Endometrial microvascular endothelial cells (primary cell): Measurements from ENCODE around the gene TCF20. TPM values are rescaled to one million over a fixed set of nuclear protein-coding genes. Genes with fewer than 3 reads are reported as not detected.

Experiments used
- in situ Hi-C: cut with HindIII; loops from 2 replicates; pipeline ENCODE4 v1.10.0; 2017; ENCODE audit warnings: low sequenced_read_pairs, low pct_unique_long_range_greater_than_20kb; ENCODE audit errors: inconsistent ontology term
- total RNA-seq: library from RNA; depleted of rRNA; stranded (reverse); fragments of >200 nt; gene quantifications from one replicate; pipeline ENCODE4 v1.2.3, GENCODE V29; 2015; ENCODE audit errors: inconsistent ontology term

The TCF20 gene
- total RNA-seq, 1 donor from 2014 or later: 19.4 TPM

DNA sequence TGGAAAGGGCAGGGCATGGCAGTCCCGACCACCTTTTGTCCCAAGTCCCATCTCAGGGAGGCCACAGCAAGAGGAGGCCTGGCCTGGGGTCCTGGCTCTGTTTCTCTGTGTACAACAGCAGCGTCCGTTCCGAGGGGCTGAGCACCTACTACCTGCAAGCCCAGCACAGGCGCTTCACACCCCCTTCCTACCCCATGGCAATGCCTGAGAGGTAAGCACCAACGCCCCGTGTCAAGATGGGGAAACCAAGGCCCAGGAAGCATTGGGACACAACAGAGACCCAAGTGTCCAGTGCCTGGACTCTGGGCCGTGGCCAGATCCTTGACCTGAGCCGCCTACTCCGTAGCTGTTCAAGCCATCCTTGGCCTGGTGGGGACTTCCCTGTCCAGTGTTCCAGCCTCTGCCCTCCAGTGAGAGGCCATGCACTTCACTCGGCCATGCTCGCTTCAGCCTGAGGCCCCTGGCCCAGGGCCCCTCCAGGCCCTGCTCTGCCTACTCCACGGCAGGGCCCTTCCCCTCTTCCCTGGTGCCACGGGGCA lies 14.3 kb upstream of the TCF20 start:
- in situ Hi-C loops: no loop called here

DNA sequence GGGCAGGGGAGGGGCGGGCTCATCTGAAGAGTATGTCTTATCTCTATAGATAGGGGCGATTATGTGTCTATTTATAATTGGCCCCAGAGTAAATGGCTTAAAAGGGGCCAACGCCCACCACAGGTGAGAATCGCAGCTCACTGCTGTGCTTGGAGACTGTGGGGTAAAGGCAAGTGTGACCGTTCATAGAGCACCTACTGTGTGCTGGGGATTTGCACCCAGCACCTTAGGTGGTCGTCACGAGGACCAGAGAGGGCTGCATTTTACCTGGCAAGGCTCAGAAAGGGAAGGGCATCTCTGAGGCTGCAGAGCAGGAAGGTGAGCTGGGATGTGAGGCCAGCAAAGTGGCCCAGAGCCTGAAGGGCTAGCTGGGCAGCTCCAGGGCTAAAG lies 13.7 kb upstream of the TCF20 start:
- in situ Hi-C loops: no loop called here

DNA sequence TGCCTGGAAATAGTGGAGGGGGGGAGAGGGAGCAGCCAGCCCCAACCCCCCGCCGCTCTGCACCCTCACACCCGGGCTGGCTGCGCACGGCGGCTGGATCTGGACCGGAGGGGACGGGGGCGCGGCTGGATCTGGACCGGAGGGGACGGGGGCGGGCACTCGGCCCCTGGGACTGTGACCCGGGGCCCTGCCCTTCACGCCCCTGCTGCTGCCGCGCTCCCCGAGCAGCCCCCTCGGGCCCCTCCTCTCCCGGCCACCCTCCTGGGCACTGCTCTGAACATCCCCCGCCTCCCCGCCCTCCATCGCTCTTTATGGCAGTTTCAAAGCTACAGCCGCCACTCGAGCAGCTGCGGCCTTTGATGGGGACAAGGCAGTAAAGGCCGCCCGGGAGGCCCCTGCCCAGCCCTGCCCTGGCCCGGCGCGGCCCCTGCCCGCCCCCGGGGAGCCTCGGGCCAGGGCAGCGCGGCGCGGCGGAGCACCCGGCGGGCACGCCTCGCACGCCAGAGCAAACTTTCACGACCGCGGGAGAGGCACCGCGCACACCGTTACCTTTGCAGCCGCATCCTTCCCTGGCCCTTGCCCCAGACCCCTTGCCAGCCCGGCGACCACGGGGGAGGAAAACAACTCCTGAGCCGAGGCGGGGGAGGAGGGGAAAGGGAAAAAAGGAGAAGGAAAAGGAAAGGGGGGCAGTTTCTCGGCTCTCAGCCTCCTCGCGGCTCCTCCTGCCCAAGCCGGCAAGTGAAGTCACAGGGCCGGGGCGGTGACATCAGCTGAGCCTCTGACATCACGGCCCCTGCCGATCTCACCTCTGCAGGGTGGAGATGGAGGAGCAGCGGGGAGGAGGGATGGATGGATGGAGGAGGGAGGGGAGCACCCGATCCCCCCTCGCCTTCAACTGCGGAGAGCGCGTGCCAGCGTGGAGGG lies 13.1 kb upstream of the TCF20 start:
- in situ Hi-C loops: no loop called here

DNA sequence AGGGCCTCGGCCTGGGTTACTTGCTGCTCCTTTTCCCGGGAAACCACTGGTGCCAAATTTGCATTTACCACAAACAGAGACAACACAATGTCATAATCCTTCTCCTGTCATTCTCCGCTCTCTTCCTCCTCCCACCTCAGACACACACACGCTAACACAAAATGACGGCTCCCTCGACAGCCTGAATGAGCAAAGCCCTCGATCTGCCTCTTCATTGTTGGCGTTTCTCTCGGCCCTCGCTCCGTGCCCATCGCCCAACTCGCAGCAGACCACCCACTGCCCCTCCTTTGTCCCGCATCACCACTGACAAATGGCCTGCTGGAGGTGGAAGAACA lies 12.5 kb upstream of the TCF20 start:
- in situ Hi-C loops: no loop called here

DNA sequence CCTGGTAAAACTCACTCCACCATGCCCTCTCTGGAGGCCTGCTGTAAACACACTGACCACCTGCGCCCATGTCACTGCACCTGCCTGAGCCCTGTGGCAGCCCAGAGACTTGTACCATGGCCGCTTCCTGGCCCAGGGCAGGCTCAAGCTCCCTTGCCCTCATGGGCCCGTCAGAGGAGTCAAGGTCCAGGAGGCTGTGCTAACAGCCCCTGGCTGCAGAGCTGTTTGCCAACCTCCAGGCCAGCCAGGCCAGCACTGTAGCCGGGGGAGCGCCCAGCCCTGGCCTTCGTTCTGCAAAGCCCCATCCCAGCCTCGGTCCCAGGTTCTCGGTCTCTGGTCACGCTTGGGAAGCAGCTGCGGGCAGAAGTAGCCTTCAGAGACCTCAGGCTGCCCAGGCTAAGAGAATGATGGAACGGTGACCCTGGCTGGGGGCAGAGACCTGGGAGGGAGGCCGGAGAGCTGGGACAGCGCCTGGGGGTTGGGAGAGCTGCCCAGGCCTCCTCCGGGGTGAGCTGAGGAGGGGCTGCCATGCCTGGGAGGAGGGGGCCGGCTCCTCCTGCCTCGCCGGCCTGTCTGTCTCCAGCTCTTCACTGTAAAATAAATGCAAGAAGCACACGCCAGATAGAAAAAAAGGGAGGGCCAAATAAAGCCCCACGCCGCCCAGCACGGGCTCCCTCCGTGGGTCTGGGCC lies 11.9 kb upstream of the TCF20 start:
- in situ Hi-C loops: no loop called here

DNA sequence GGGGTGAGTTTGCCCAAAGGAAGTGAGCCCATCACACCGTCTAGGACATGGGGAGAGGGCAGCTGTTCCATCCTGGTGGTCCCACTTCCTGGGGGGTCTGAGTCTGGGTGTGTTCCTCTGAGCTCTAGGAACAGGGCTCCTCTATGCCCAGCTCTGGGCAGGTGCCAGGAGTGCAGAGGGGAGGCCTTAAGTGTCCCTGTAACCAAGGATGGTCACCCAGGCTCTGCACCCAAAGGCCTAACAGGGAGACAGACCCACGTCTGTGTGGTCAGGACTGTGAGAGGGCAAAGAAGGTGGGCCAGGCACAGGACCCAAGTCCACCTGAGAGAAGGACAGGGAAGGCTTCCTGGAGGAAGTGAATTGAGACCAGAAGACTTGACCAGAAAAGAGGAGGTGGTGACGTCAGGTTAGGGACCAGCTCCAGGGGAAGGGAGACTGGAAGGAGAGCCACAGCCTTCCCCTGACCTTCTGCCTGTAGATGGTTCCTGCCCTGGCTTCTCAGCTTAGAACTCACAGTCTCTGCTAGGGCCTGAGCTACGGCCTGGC lies 11.3 kb upstream of the TCF20 start:
- in situ Hi-C loops: no loop called here

DNA sequence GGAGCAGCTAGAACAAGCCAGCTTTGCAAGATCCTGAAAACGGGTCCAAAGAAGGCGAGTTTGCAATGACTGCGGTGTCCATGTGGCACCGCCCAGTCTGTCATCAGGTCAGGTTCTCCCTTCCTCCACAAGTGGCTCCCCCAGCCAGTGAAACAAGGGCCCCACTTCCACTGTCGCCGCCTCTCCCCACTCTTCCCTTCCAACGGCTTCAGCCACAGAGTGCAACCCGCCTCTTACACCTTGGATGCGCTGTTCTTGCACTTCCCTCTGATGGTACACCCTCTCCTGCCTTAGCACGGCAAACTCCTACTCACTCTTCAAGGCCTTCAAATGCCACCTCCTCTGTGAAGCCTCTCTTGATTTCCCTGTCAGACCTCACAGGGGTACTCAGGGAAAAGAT lies 10.8 kb upstream of the TCF20 start:
- in situ Hi-C loops: no loop called here

DNA sequence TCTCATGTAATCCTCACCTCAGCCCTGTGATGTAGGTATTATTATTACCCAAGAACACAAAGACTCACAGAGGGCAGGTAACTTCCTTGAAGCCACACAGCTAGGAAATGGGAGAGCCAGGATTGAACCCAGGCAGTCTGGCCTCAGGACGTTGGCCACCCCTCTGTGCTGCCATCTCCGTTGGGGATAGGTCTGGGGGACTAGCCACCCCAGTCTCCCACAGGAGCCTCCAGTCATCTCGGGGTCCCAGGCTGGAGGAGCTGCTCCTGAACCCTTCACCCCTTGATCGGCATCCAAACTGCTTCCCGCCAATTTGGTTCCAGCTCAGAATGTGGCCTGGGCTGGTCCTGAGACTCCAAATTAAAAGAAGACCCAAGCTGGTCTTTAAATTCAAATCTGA lies 10.4 kb upstream of the TCF20 start:
- in situ Hi-C loops: no loop called here

DNA sequence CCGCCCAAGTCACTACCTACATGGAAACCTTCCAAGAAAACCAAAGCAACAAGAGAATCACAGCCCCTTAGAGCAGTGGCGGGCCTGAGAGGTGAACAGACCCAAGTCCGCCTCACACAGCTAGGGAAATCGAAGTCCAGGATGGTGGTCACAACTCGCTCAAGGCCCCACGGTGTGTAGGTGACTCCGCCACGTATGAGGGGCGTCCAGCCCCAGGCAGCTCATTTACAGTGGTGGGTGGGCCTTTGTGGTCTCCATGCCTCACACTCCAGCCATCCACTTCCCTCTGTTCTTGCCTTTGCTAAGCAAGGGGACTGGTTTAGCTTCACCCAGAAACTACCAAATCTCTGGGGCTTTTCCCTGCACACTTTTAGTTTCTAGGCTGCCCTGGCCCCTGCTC lies 9.7 kb upstream of the TCF20 start:
- in situ Hi-C loops: no loop called here

DNA sequence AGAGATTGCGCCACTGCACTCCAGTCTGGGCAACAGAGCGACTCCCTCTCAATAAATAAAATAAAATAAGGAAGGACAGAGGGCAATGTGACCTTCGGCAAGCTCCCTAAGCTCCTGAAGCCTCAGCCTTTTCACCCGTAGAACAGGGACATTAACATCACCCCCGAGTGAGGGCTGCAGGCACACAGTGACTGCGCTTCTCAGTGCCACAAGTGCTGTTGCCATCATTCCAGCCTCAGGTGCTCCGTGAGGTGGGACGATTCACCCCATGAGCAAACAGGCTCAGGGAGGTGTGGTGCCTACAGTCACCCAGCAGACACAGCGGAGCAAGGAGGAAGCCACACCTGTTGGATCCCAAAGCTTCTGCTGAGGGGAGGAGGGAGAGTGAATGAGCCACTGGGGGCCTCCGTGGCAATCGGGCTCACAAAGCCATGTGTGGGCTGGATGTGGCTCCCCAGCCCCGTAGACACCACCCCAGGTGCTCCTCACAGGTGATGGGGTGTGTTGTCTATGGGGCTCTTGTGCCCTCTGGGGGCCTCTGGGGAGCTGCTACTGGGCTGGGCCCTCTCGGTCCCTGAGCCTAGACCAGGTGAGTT lies 9.1 kb upstream of the TCF20 start:
- in situ Hi-C loops: no loop called here

DNA sequence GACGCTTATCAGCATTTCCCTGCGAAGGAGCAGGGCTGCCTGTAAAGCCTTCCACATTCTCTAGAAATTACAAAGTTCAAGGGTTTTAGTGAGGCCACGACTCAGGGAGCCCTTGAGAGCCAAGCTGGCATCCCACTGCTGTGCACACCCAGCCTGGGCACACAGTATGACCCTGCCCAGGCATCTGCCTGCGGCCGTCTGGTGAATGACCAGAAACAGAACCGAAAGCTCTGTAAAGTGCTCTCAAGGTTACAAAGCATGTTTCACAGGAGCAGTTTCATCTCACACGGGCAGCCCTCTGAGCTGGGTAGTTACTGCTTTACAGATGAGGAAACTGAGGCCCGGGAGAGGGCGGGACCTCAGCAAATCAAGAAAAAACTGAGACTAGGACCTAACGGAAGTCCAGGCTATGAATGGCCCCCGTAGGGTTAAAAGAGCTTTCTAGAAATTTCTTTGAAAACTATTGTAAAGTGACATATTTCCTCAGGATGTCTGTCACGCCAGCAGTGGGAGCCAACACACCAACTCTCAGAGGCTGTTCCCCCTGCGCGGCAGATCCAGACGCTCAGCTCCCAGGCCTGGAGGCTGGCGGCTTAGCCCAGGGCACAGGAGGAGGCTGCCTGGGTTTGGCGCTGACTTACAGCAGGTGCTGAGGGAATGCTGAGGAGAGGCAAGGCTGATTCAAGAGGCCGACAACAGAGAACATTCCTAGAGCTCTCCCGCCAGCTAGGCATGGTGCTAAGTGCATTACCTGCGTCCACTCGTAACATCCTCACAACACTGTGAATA lies 7.7 kb upstream of the TCF20 start:
- in situ Hi-C loops: no loop called here

DNA sequence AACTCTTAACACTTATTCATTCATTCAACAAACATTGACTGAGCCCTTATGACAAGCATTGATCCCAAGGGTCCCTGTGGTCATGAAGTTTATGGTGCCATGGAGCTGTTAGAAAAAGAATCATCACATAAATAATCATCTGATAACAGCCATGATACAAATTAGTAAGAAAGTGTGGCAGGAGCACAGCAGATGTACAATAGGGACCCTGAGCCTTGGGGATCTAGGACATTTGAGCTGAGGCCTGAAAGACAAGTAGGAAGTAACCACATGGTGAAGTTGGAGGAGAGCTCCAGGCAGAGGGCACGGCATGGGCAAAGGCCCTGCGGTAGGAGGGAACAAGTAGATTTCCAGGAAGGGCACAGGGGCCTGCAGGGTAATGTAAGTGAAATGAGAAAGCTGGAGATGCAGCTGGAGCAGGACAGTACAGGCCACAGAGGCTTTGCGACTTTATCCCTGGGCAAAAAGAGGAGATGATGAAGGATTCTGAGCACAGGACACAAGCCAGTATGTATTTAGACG lies 6.8 kb upstream of the TCF20 start:
- in situ Hi-C loops: no loop called here

DNA sequence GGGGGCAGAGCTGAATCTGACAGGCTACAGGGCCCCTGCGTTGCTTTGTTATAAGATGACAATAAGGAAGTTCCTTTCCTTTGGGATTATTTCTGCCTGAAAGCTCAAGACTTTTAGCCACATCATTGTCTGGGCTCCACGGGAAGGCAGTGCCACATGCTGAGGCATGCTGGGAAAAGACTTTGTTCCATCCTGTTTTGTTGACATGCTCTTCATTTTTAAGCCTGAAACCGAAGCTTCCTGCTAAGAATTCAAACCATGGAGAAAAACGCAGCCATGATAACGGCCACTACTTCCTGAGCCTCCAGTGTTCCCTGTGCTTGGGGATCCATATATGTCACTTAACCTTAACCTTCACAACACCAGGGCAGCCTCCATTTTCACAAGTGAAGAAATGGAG lies 5.5 kb upstream of the TCF20 start:
- in situ Hi-C loops: no loop called here

DNA sequence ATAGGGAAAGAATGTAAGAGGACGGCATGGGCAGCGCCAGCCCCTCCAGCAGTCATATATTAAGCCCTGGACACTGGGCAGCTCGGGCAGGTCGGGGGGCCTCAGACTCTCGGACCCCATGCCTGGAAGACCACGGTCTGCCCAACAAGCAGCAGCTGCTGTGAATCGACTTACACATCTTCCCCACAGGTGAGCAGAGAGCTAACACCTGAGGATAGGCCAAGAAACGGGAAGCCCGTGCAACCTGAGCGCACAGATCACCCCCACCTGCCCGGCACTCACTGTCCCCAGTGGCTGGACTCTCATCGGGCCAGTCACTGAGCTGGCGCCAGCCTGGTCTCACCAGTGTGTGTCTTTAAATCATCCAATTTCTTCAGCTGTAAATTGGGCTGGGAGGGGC lies 4.7 kb upstream of the TCF20 start:
- in situ Hi-C loops: no loop called here

DNA sequence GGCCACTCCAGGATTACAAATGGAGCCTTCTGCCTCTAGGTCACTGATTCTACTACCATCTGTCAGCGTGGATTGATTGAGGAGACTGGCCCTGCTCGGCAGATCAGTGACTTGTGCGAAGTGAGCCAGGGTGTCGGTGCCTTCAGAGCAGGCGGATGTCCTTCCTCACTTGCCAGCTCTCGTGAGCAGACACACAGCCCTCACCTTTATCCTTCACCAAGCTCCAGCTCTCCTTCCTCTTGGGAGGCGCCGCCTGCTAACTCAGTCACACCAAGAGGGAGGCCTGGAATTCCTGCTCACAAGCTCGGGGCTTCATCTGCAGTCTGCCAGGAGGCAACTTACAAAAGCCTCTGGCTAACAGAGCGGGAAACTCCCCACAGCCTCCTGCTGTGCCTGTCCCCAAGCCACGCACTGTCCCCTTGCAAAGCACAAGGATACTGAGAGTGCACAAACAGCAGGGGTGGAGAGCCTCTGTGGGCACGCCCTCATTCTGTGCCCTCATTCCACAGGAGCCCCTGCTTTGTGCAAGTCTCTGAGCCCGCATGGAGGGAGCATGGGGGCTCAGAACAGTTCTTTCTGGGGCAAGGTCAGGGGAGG lies 3.5 kb upstream of the TCF20 start:
- in situ Hi-C loops: no loop called here

DNA sequence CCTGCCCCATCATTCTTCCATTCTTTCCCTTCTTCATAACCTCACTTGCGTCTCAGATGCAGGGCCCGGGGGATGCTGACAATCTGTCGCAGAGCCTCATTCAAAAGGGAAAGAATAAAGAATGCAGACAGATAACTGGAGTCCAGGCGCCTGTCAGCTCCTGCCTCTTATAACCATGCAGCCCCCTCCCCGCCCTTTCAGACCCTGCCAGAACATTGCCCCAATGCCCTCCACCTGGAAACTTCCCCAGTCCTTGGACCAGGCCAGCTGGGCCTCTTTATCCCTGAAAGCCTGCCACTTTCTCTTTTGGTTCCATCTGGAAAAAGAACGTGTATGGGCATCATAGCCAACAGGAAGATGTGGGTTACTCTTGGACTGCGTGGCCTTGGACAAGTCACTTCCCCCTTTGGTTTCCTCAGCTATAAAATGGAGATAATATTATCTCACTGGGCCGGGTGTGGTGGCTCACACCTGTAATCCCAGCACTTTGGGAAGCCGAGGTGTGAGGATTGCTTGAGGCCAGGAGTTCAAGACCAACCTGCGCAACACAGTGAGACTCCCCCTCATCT lies 2.1 kb upstream of the TCF20 start:
- in situ Hi-C loops: no loop called here

DNA sequence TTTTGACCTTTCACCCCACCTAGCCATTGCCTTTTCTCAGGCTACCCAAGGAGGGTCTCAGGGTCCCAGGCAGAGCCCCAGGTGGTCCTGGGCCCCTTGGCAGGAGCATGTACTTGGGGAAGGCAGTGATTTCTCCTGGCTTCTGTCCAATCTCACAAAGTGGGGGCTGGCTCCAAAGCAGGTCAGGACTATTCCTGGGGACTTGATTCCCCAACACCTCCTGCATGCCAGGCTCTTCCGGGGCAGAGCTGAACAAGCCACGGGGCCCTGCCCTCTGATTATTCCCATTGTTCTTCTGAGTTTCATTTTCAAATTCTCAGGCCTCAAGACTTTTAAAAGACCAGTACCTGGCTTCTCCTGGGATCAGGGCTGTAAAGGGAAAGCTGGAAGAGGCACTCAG lies 1.5 kb upstream of the TCF20 start:
- in situ Hi-C loops: no loop called here

DNA sequence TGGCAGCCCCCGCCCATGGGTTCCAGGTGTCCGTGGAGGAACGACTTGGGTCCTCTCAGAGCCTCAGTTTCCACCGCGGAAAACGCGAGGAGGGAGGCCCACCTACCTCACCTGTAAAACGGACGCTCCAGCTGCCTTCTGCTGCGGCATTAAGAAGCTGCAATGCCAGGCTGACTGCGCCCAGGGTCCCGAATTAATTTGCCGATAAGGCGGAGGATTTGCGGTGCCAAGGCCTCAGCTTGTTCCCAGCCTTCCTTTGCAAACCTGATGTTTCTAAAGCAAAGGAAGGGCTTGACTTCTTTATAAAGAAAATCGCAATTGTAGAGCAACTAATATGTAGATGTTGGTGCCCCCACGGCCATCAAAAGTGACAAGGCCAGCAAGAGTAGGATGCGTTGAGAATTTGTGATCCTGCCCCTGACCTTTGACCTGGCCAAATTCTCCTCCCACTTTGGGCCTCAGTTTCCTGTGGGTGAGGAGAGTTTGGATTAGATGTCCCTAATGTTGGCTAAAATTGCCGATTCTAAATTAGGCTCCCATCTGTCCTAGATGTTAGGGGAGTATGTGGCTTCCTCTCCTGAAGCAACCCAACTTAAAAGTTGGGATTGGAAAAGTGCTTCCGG lies 849 bp upstream of the TCF20 start:
- in situ Hi-C loops: no loop called here
